Stomach smooth muscle (tissue), 2 donors: ENCODE data around the gene PML.
"Not testable (repeated sequence)": the region's sequence is repeated elsewhere in the genome, so short reads cannot be mapped to it uniquely, and the experiment has no call there.

ENCODE experiments used
- H3K27ac ChIP-seq: one replicate; pipeline ENCODE4 v1.7.0; 2013; ENCODE audit warnings: mild to moderate bottlenecking, low read length, inconsistent platforms
- H3K27me3 ChIP-seq, 2 donors: one replicate each; pipeline ENCODE4 v1.7.0; 2013; ENCODE audit warnings: low read length in 2 of 2; ENCODE audit not compliant: insufficient read depth in 2 of 2, control insufficient read depth in 1 of 2
- H3K36me3 ChIP-seq, 2 donors: one replicate each; pipeline ENCODE4 v1.7.0; 2013; ENCODE audit warnings: low read length in 2 of 2; ENCODE audit not compliant: control insufficient read depth in 2 of 2, insufficient read depth in 2 of 2
- H3K4me1 ChIP-seq: one replicate; pipeline ENCODE4 v1.7.0; 2013; ENCODE audit warnings: low read length; ENCODE audit not compliant: control insufficient read depth, insufficient read depth
- H3K4me3 ChIP-seq, 2 donors: one replicate each; pipeline ENCODE4 v1.7.0; 2013; ENCODE audit warnings: low read length in 2 of 2
- H3K9ac ChIP-seq, 2 donors: one replicate each; pipeline ENCODE4 v1.7.0; 2013; ENCODE audit warnings: low read length in 2 of 2, mild to moderate bottlenecking in 1 of 2
- H3K9me3 ChIP-seq, 2 donors: one replicate each; pipeline ENCODE4 v1.7.0; 2013; ENCODE audit warnings: low read length in 2 of 2; ENCODE audit not compliant: control insufficient read depth in 2 of 2
- donor health status: healthy.
- donor health status: Pancreatic carcinoma.

The PML gene

GRCh38 chr15:73957785-73958184 is 36.7 kb upstream of the PML start:
- Histone ChIP-seq H3K36me3 (peaks cover 0 to under 1% of the 10 kb centered on the region in 2 donors), H3K9ac (no peak overlapping the region), H3K27me3 (no peaks in the 10 kb centered on the region), H3K27ac (no peak overlapping the region), H3K4me3 (no peak overlapping the region), H3K9me3 (no peaks in the 10 kb centered on the region), H3K4me1 (peaks cover 14% of the 10 kb centered on the region)

- Histone ChIP-seq H3K36me3 (no peaks in the 10 kb centered on the region), H3K27ac (no peak overlapping the region), H3K4me3 (no peak overlapping the region), H3K27me3 (no peaks in the 10 kb centered on the region), H3K4me1 (peaks cover 3% of the 10 kb centered on the region), H3K9ac (no peak overlapping the region), H3K9me3 (no peaks in the 10 kb centered on the region)
Observed at GRCh38 chr15:73959012-73959581, 35.4 kb upstream of the PML start.

DNA sequence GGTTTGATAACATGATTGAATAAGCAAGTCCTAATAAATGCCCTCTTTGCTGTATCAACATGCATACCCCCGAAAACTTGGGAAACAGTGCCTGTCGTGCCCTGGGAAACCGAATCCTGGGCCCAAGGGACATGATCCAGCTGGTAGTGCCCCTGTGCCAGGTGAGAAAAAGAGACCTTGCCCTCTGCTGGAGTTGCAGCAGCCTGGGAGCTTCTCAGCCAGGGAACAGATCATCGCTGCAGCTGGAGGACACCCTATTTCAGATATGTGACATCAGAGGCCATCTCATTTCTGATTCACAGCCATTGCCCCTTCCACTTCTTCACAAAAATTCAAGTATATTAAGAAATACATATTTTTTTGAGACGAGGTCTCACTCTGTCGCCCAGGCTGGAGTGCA is 34.7 kb upstream of the PML start:
- Histone ChIP-seq H3K9me3 (no peaks in the 10 kb centered on the region), H3K9ac (no peak overlapping the region), H3K4me1 (peaks cover 2% of the 10 kb centered on the region), H3K4me3 (no peak overlapping the region), H3K27ac (no peak overlapping the region), H3K27me3 (no peaks in the 10 kb centered on the region), H3K36me3 (no peaks in the 10 kb centered on the region)

DNA sequence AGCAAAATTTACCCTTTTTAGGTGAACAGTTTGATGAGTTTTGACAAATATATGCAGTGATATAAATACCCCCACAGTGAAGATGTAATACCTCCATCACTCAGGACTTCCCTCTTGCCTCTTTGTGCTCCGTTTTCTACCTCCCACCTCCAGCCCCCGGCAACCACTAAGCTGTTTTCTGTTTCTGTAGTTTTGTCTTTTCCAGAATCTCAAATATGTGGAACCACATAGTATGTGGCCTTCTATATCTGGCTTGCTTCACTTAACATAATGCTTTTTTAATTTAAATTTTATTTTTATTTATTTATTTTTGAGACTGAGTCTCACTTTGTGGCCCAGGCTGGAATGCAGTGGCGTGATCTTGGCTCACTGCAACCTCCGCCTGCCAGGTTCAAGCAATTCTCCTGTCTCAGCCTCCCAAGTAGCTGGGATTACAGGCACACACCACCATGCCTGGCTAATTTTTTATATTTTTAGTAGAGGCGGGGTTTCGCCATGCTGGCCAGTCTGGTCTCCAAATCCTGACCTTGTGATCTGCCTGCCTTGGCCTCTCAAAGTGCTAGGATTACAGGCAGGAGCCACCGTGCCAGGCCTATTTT is 33.9 kb upstream of the PML start:
- not testable (repeated sequence) for H3K27me3 ChIP-seq, H3K36me3 ChIP-seq, H3K4me1 ChIP-seq, H3K27ac ChIP-seq, H3K4me3 ChIP-seq, H3K9me3 ChIP-seq, H3K9ac ChIP-seq

DNA sequence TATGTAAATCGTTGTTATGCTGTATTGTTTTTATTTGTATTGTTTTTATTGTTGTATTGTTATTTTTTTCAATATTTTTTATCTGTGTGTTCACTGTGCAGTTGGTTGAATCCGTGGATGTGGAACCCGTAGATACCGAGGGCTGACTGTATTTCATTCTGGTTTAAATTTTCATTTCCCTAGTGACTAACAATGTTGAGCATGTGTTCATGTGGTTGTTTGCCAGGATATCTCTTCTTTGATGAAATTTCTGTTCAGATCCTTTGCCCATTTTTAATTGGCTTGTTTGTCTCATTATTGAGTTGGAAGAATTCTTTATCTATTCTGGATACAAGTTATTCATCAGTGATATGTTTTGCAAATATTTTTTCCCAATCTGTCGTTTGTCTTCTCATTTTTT is 32.1 kb upstream of the PML start:
- no peaks in the 10 kb centered on the region for H3K36me3 ChIP-seq
- no peak overlapping the region for H3K4me3 ChIP-seq
- peaks cover 13% of the 10 kb centered on the region for H3K4me1 ChIP-seq
- no peak overlapping the region for H3K9ac ChIP-seq
- no peak overlapping the region for H3K27ac ChIP-seq
- no peaks in the 10 kb centered on the region for H3K27me3 ChIP-seq
- no peaks in the 10 kb centered on the region for H3K9me3 ChIP-seq

- peak overlapping the region in 1 of 2 donors; percentile 20 for H3K4me3 ChIP-seq
- no peaks in the 10 kb centered on the region for H3K9me3 ChIP-seq
- H3K9ac ChIP-seq, result no peak overlapping the region
- H3K27me3 ChIP-seq, result no peaks in the 10 kb centered on the region
- H3K36me3 ChIP-seq, result no peaks in the 10 kb centered on the region
- no peak overlapping the region for H3K27ac ChIP-seq
- peaks cover 13% of the 10 kb centered on the region for H3K4me1 ChIP-seq
Observed at GRCh38 chr15:73964736-73965093, 29.8 kb upstream of the PML start.

DNA sequence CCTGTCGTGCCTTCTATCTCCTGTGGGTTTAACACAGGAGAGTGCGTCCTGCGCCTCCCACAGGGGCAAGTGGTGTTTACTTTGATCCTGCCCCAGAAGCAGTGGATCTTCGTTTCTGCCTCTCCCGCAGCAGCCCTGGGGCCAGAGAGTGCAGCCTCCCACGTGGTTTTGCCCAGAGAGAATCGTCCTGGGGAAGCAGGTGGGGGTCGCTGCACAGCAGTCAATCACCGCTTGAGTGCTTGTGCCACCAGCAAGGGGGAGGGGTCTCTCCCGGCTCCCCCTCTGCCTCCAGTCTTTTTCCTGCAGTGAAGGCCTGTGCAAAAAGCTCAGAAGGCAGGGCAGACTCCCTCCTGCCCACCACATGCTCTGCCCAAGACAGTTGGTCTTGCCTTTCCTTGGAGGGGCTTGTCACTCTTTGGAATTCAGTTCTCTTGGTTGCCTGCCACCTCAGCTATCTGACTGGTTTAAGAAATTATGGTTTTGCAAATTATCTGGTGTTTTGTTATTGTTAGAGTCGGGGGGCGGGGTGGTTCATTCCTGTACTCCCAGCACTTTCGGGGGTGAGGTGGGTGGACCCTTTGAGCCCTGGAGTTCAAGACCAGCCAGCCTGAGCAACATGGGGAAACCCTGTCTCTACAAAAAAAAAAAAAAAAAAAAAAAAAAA is 29.3 kb upstream of the PML start:
- H3K9ac ChIP-seq, result no peak overlapping the region
- H3K27me3 ChIP-seq, result no peaks in the 10 kb centered on the region
- peaks cover 13% of the 10 kb centered on the region for H3K4me1 ChIP-seq
- H3K4me3 ChIP-seq, result peak overlapping the region in 1 of 2 donors; percentile 20
- no peaks in the 10 kb centered on the region for H3K9me3 ChIP-seq
- no peak overlapping the region for H3K27ac ChIP-seq
- H3K36me3 ChIP-seq, result no peaks in the 10 kb centered on the region

DNA sequence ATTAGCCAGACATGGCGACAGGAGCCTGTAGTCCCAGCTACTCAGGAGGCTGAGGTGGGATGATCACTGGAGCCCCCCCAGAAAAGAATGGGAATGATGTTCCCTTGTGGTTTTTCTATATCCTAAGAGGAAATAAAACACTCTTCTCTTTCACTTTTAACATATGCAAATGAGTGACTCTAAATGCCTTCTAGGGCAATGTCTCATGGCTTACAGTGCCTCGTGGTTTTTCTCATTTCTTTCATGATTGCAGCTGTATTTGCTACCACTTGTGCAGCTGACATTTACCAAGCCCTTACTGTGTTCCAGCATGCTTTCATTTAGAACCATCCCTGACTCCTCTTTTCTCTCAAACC is 28.8 kb upstream of the PML start:
- H3K4me3 ChIP-seq, result no peak overlapping the region

GRCh38 chr15:73968461-73968860 is 26.1 kb upstream of the PML start:
- no peaks in the 10 kb centered on the region for H3K27me3 ChIP-seq
- H3K36me3 ChIP-seq, result no peaks in the 10 kb centered on the region
- H3K4me1 ChIP-seq, result peaks cover 21% of the 10 kb centered on the region
- H3K27ac ChIP-seq, result no peak overlapping the region
- H3K9ac ChIP-seq, result no peak overlapping the region
- no peak overlapping the region for H3K4me3 ChIP-seq
- no peaks in the 10 kb centered on the region for H3K9me3 ChIP-seq

More for the DNA sequence above, 28.8 kb upstream of the PML start:
- Histone ChIP-seq H3K4me1 (peaks cover 13% of the 10 kb centered on the region), H3K9ac (no peak overlapping the region), H3K9me3 (no peaks in the 10 kb centered on the region), H3K36me3 (no peaks in the 10 kb centered on the region), H3K27me3 (no peaks in the 10 kb centered on the region), H3K27ac (no peak overlapping the region)

DNA sequence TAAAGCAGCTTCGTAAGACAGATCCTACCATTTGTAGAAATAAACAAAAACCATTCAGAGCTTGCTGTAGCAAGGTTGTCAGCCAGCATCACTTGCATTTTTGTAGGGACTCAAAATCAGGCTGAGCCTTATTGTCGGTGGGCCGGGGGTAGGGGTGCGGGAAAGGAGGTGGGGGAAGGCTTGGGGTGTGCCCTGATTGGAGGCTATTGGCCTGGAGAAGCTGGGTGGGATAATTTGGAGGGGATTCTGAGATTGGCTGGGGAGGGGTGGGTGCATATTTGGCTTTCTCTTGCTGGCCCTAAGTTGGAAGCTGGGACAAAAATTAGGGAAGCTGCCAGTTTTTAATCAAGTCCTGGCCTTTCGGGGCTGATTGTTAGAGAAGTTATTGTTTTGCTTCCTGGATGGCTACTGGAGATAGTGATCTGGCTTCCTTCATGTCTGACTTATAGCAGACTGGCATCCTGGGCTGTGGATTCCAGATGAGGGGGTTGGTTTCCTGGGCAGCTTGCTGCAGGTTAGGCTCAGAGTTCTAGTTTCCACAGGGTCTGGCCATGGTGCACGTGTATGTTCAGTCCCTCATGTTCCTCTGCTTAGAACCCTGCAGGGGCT is 25.3 kb upstream of the PML start:
- Histone ChIP-seq H3K27me3 (no peaks in the 10 kb centered on the region), H3K9me3 (no peaks in the 10 kb centered on the region), H3K27ac (no peak overlapping the region), H3K9ac (no peak overlapping the region), H3K4me3 (no peak overlapping the region), H3K4me1 (peaks cover 21% of the 10 kb centered on the region), H3K36me3 (no peaks in the 10 kb centered on the region)
